GM12872 (cell line): Measurements from ENCODE around the gene COPS2.

Experiments used
- TF ChIP-seq, protein P1 (sequence below): IDR thresholded peaks from 3 replicates; pipeline ENCODE4 v1.5.1; 2011; ENCODE audit warnings: low read depth, mild to moderate bottlenecking, low read length, moderate library complexity; ENCODE audit not compliant: insufficient read depth

Gene COPS2

DNA sequence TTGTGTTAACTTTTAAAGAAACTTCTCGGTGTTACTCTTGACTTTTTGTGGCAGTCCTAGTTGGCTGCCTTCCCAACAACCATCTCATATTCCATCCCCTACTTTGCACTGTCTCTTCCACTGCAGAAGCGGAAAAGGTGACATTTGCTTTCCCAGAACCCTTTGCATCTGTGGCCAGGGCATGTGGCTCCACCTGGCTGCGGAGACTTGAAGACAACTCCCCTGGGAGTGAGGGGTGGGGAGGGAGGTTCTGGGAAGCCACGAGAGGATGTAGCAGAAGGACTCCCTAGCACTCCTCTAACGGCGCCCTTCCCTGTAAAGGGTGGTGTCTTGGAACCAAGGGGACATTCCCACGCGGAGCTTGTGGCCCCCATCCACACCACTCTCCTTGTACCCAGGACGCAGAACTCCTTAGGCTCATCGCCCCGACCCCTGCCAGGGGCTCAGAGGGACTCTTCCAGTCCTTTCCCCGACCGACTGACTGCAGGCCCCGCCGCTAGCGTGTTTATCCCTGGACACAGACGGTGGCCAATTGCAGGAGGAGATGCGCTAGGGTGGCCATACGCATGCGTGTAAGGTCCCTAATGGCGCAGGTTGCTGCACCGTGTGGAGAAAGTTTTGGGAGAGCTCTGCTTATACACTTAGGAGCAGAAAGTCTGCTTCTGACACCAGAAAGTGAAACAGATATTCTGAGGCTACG is 75.9 kb downstream of the COPS2 start:
- TF ChIP-seq, protein P1, sequence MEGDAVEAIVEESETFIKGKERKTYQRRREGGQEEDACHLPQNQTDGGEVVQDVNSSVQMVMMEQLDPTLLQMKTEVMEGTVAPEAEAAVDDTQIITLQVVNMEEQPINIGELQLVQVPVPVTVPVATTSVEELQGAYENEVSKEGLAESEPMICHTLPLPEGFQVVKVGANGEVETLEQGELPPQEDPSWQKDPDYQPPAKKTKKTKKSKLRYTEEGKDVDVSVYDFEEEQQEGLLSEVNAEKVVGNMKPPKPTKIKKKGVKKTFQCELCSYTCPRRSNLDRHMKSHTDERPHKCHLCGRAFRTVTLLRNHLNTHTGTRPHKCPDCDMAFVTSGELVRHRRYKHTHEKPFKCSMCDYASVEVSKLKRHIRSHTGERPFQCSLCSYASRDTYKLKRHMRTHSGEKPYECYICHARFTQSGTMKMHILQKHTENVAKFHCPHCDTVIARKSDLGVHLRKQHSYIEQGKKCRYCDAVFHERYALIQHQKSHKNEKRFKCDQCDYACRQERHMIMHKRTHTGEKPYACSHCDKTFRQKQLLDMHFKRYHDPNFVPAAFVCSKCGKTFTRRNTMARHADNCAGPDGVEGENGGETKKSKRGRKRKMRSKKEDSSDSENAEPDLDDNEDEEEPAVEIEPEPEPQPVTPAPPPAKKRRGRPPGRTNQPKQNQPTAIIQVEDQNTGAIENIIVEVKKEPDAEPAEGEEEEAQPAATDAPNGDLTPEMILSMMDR: no peak

GRCh38 chr15:49075881-49076280 is 79.5 kb downstream of the COPS2 start:
- TF ChIP-seq, protein P1: no peak
